CD4-positive, alpha-beta memory T cell (primary cell): Measurements from ENCODE around the gene ITGA3. TPM values are rescaled to one million over a fixed set of nuclear protein-coding genes. Genes with fewer than 3 reads are reported as not detected.
A peak's percentile ranks its signal among the peaks of the same experiment; 100 is the strongest.

Experiments used
- CTCF ChIA-PET: fragments of 350-600 bp; sonication (Branson Sonifier 250); formaldehyde crosslinking; loops from one replicate; lab custom pipeline; 2021; ENCODE audit warnings: inconsistent platforms; ENCODE audit not compliant: partially characterized antibody; lab: Charles Lee
- POLR2A ChIA-PET: fragments of 350-600 bp; sonication (Branson Sonifier 250); formaldehyde crosslinking; loops from one replicate; lab custom pipeline; 2021; ENCODE audit not compliant: partially characterized antibody; lab: Charles Lee
- DNase-seq, 5 donors: peaks; one replicate each; pipeline versions ENCODE4 v3.0.0 to v3.0.0-alpha.2; 2020 to 2022; ENCODE audit warnings: mixed read lengths in 1 of 5
- H3K27ac ChIP-seq: one replicate; pipeline ENCODE4 v1.7.0; 2013; ENCODE audit warnings: low read depth, low read length
- H3K27me3 ChIP-seq: 2 replicates; pipeline ENCODE4 v1.7.0; 2013; ENCODE audit warnings: mild to moderate bottlenecking, low read length, moderate library complexity; ENCODE audit not compliant: insufficient read depth
- H3K36me3 ChIP-seq: 2 replicates; pipeline ENCODE4 v1.7.0; 2013; ENCODE audit warnings: mild to moderate bottlenecking, low read length, moderate library complexity; ENCODE audit not compliant: insufficient read depth
- H3K4me1 ChIP-seq: 2 replicates; pipeline ENCODE4 v1.7.0; 2013; ENCODE audit warnings: mild to moderate bottlenecking, low read length, moderate library complexity; ENCODE audit not compliant: insufficient read depth
- H3K4me3 ChIP-seq, 2 donors: one replicate each; pipeline ENCODE4 v1.7.0; 2013; ENCODE audit warnings: low read length in 2 of 2, mild to moderate bottlenecking in 1 of 2
- H3K9me3 ChIP-seq, 2 donors: one replicate each; pipeline ENCODE4 v1.7.0; 2013; ENCODE audit warnings: low read length in 2 of 2, control low read depth in 1 of 2; ENCODE audit not compliant: control insufficient read depth in 1 of 2
- H3K27ac Mint-ChIP-seq, 7 donors: one replicate each; pipeline ENCODE4 v1.8.0; 2020 to 2021; ENCODE audit warnings: mixed read lengths in 7 of 7, mild to moderate bottlenecking in 6 of 7, inconsistent platforms in 3 of 7, moderate library complexity in 3 of 7
- H3K27me3 Mint-ChIP-seq, 2 donors: one replicate each; pipeline ENCODE4 v1.8.0; 2020 to 2021; ENCODE audit warnings: mixed read lengths in 2 of 2
- H3K36me3 Mint-ChIP-seq, 2 donors: one replicate each; pipeline ENCODE4 v1.8.0; 2020 to 2021; ENCODE audit warnings: mixed read lengths in 2 of 2, inconsistent platforms in 1 of 2, mild to moderate bottlenecking in 1 of 2
- H3K4me1 Mint-ChIP-seq, 4 donors: one replicate each; pipeline ENCODE4 v1.8.0; 2020 to 2021; ENCODE audit warnings: mixed read lengths in 4 of 4, mild to moderate bottlenecking in 1 of 4
- H3K4me3 Mint-ChIP-seq, 8 donors: one replicate each; pipeline ENCODE4 v1.8.0; 2020 to 2021; ENCODE audit warnings: mixed read lengths in 8 of 8, mild to moderate bottlenecking in 7 of 8, moderate library complexity in 6 of 8, inconsistent platforms in 3 of 8
- H3K9me3 Mint-ChIP-seq, 8 donors: one replicate each; pipeline ENCODE4 v1.8.0; 2020 to 2021; ENCODE audit warnings: mixed read lengths in 8 of 8, mild to moderate bottlenecking in 5 of 8, inconsistent platforms in 3 of 8, moderate library complexity in 1 of 8
- intact Hi-C: fragments of 100-400 bp; cut with micrococcal nuclease; formaldehyde crosslinking; loops from one replicate; pipeline ENCODE4 v1.15.1; 2023
- polyA plus RNA-seq, 2 donors: library from polyadenylated mRNA; unstranded; fragments of 300-500 nt; fragmentation: Illumina TruSeq; gene quantifications; one replicate each; pipeline ENCODE4 v1.2.3, GENCODE V29; 2021
- total RNA-seq, 2 experiments: library from RNA; stranded (reverse); gene quantifications; one replicate each; pipeline ENCODE4 v1.2.3, GENCODE V29; 2021

The ITGA3 gene
- total and polyA plus RNA-seq, 4 experiments from 2014 or later: 1.6 to 16.3 (median 9.4) TPM

DNA sequence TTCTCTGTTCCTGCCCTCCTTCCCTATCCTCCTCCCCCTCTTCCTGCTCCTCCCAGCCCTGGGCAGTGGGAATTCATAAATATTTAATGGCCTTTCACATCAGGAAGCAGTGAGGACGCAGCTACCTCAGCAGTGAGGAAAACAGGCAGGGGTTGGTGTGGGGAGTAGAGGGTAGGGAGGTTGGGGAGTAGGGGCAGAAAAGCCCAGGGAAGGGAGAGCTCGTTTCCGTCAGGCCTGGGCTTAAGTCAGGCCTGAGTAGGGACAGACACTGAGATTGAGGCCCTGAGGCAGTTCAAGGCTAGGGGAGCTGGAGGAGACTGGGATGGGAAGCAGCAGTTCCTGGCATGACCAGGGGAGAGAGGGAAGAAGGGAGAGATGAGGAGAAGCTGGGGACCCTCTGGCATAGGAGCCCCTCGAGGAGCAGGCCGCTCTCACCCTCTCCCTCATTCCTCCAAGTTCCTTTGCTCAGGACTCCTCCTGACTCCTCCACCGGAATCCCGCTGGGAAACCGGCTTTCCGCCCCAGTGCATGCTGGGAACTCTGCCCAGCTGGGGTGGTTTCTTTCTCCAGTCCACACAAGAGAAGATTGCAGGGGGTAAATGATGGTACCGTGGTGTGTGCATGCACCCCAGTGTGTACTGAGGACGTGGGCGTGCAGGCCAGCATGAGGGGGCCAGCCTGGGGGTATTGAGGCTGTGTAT lies 67.9 kb downstream of the ITGA3 start:
- Mint-ChIP-seq H3K4me1 (peaks cover 5 to 10% (median 7%) of the 10 kb centered on the region in 4 donors), H3K9me3 (peaks cover 0 to 4% (median 0%) of the 10 kb centered on the region in 8 donors), H3K27me3 (peaks cover 2 to 5% of the 10 kb centered on the region in 2 donors), H3K36me3 (peaks cover 0 to 2% of the 10 kb centered on the region in 2 donors), H3K4me3 (no peak overlapping the region), H3K27ac (peak overlapping the region in 1 of 7 donors; percentile 45)
- H3K9me3 ChIP-seq: no peaks in the 10 kb centered on the region
- H3K36me3 ChIP-seq: no peaks in the 10 kb centered on the region
- intact Hi-C loops: no loop called here
- H3K4me3 ChIP-seq: no peak overlapping the region
- POLR2A ChIA-PET: interaction anchor here (1.7 kb wide), 1 partner anchor 8 kb away, joined by 5 read pairs; no protein-coding TSS in a partner anchor
- H3K4me1 ChIP-seq: peaks cover 11% of the 10 kb centered on the region
- peaks cover 5% of the 10 kb centered on the region for H3K27me3 ChIP-seq
- no peak overlapping the region for H3K27ac ChIP-seq
- no peak for DNase-seq
- CTCF ChIA-PET: interaction anchor here (1.1 to 1.6 kb wide), 4 partner anchors 9 to 46 kb away, joined by 3 to 5 read pairs (median 4); no protein-coding TSS in a partner anchor

DNA sequence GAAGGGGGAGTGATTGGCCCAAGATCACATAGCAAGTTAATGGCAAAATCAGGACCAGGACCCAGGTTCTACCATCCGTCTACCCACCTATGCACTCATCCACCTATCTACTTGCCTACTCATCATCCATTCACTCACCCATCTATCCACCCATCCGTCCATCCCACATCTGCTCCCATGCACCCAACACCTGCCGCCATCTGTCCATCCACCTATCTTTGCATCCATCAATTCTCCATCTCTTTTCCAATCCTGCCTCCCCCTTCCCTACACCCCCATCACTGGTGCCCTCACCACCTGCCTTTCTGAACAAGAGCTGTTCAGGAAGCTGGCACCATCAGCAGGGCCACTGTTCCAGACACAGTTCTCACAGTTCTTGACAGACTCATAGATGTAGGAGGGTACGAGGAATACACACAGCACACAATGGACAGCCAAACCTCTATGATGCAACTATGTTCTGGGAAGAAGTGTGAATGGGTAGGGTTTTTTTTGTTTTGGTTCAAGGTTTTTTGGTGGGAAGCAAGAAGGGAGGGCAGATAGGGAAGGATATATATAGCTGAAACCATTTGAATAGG lies 69.6 kb downstream of the ITGA3 start:
- Histone ChIP-seq H3K27ac (no peak overlapping the region), H3K27me3 (peaks cover 6% of the 10 kb centered on the region), H3K36me3 (no peaks in the 10 kb centered on the region), H3K4me3 (no peak overlapping the region), H3K4me1 (peaks cover 19% of the 10 kb centered on the region), H3K9me3 (no peaks in the 10 kb centered on the region)
- peaks cover 0 to 4% (median 0%) of the 10 kb centered on the region in 8 donors for H3K9me3 Mint-ChIP-seq
- peaks cover 1 to 4% of the 10 kb centered on the region in 2 donors for H3K27me3 Mint-ChIP-seq
- peaks cover 5 to 21% (median 10%) of the 10 kb centered on the region in 4 donors for H3K4me1 Mint-ChIP-seq
- H3K4me3 Mint-ChIP-seq: no peak overlapping the region
- intact Hi-C loops: no loop called here
- ChIA-PET POLR2A (interaction anchor here (1.1 kb wide), 1 partner anchor 10 kb away, joined by 4 read pairs; no protein-coding TSS in a partner anchor), CTCF (interaction anchor here (1.0 kb wide), 2 partner anchors 8 to 10 kb away, joined by 3 read pairs; no protein-coding TSS in a partner anchor)
- peak overlapping the region in 3 of 7 donors; percentile 6 to 22 (median 12) for H3K27ac Mint-ChIP-seq
- DNase-seq: no peak
- peaks cover 0 to 3% of the 10 kb centered on the region in 2 donors for H3K36me3 Mint-ChIP-seq

- H3K27me3 ChIP-seq: peaks cover 6% of the 10 kb centered on the region
- peaks cover 0 to 2% (median 0%) of the 10 kb centered on the region in 8 donors for H3K9me3 Mint-ChIP-seq
- no peaks in the 10 kb centered on the region for H3K36me3 ChIP-seq
- ChIA-PET POLR2A (no interaction called here), CTCF (interaction anchor here (1.6 to 1.8 kb wide), 3 partner anchors 33 to 42 kb away, joined by 3 to 8 read pairs (median 6); no protein-coding TSS in a partner anchor)
- peaks cover 11 to 42% (median 26%) of the 10 kb centered on the region in 4 donors for H3K4me1 Mint-ChIP-seq
- peaks cover 3 to 7% of the 10 kb centered on the region in 2 donors for H3K27me3 Mint-ChIP-seq
- peaks cover 26% of the 10 kb centered on the region for H3K4me1 ChIP-seq
- H3K9me3 ChIP-seq: no peaks in the 10 kb centered on the region
- H3K27ac ChIP-seq: no peak overlapping the region
- DNase-seq: no peak
- intact Hi-C loops: no loop called here
- peaks cover 0 to 15% of the 10 kb centered on the region in 2 donors for H3K36me3 Mint-ChIP-seq
- peak overlapping the region in 1 of 7 donors; percentile 99 for H3K27ac Mint-ChIP-seq
- no peak overlapping the region for H3K4me3 ChIP-seq
- peak overlapping the region in 3 of 8 donors; percentile 9 to 20 (median 10) for H3K4me3 Mint-ChIP-seq
These were observed 71.9 kb downstream of the ITGA3 start for GRCh38 chr17:50127697-50128361.

GRCh38 chr17:50128441-50129352 lies 72.8 kb downstream of the ITGA3 start:
- intact Hi-C loops: loop anchor here (1.0 kb wide), 1 partner anchor 33 kb away; the partner anchor contains the start of gene PDK2
- Mint-ChIP-seq H3K36me3 (peaks cover under 1 to 19% of the 10 kb centered on the region in 2 donors), H3K9me3 (peaks cover 0 to 2% (median 0%) of the 10 kb centered on the region in 8 donors), H3K27me3 (peaks cover 3 to 7% of the 10 kb centered on the region in 2 donors), H3K4me1 (peaks cover 11 to 42% (median 26%) of the 10 kb centered on the region in 4 donors), H3K4me3 (peak overlapping the region; percentile 61 to 80 (median 77)), H3K27ac (peak overlapping the region in 5 of 7 donors; percentile 43 to 99 (median 78))
- Histone ChIP-seq H3K27me3 (peaks cover 6% of the 10 kb centered on the region), H3K4me1 (peaks cover 26% of the 10 kb centered on the region), H3K27ac (no peak overlapping the region), H3K9me3 (no peaks in the 10 kb centered on the region), H3K4me3 (no peak overlapping the region), H3K36me3 (no peaks in the 10 kb centered on the region)
- CTCF ChIA-PET: no interaction called here
- no peak for DNase-seq
- POLR2A ChIA-PET: no interaction called here

GRCh38 chr17:50129353-50129727 lies 73.4 kb downstream of the ITGA3 start:
- H3K36me3 ChIP-seq: peaks cover 3% of the 10 kb centered on the region
- peaks cover 6% of the 10 kb centered on the region for H3K27me3 ChIP-seq
- peak overlapping the region in 4 of 7 donors; percentile 72 to 99 (median 92) for H3K27ac Mint-ChIP-seq
- H3K27me3 Mint-ChIP-seq: peaks cover 3 to 7% of the 10 kb centered on the region in 2 donors
- peaks cover 11 to 42% (median 26%) of the 10 kb centered on the region in 4 donors for H3K4me1 Mint-ChIP-seq
- no peak overlapping the region for H3K4me3 ChIP-seq
- no peak overlapping the region for H3K27ac ChIP-seq
- peaks cover 0 to 2% (median 0%) of the 10 kb centered on the region in 8 donors for H3K9me3 Mint-ChIP-seq
- DNase-seq: no peak
- peaks cover 26% of the 10 kb centered on the region for H3K4me1 ChIP-seq
- intact Hi-C loops: loop anchor here (1.0 kb wide), 1 partner anchor 34 kb away; the partner anchor contains the start of gene PDK2
- peak overlapping the region; percentile 72 to 89 (median 84) for H3K4me3 Mint-ChIP-seq
- ChIA-PET POLR2A (interaction anchor here (1.3 to 4.4 kb wide), 3 partner anchors 10 to 35 kb away, joined by 7 to 27 read pairs (median 11); partner anchors contain the start of gene PPP1R9B), CTCF (interaction anchor here (0.6 to 1.7 kb wide), 4 partner anchors 9 to 32 kb away, joined by 3 to 7 read pairs (median 5); no protein-coding TSS in a partner anchor)
- no peaks in the 10 kb centered on the region for H3K9me3 ChIP-seq
- peaks cover 4 to 25% of the 10 kb centered on the region in 2 donors for H3K36me3 Mint-ChIP-seq
